NCI-H1436 treated with DMSO at 0.1 percent for 48 hours (cell line): ENCODE results near the gene PRMT3.
"Not testable (repeated sequence)": the region's sequence is repeated elsewhere in the genome, so short reads cannot be mapped to it uniquely, and the experiment has no call there.

Experiments
- DNase-seq: peaks from one replicate; lab custom pipeline; 2025; lab: John Stamatoyannopoulos, UW

The PRMT3 gene

DNA sequence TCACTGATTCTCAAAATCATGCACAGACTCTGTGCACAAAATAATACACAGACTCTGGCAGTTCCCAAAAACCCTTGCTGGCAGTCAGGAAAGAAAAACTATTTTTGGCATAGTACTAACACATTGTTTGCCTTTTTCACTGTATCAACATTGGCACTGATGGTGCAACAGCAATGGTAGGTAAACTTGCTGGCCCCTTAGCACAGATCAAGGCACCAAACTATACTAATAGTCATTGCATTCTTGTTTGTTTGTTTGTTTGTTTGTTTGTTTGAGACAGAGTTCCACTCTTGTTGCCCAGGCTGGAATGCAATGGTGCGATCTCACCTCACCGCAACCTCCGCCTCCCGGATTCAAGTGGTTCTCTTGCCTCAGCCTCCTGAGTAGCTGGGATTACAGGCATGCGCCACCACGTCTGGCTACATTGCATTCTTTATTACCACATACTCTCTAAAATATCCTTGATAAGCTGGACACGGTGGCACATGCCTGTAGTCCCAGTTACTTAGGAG is 130.9 kb downstream of the PRMT3 start:
- no peak for DNase-seq

DNA sequence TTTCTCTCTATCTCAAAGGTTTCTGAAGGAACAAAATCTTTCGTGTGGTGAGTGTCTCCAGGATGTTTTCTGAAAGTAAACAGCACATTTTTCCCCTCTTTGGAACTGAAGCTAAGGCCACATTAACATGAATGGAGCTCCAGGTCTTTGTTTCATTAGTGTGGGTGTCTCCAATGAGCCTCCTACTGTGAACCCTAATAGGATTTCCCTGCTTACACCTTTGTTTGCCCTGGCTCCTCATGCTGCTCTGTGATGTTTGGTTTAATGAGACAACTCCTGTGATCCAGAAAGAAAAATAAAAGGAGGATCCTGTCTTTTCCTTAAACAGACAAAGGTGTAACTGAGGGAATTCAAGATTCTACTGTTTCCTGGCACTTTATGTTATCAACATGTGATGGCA is 135.0 kb downstream of the PRMT3 start:
- no peak for DNase-seq

DNA sequence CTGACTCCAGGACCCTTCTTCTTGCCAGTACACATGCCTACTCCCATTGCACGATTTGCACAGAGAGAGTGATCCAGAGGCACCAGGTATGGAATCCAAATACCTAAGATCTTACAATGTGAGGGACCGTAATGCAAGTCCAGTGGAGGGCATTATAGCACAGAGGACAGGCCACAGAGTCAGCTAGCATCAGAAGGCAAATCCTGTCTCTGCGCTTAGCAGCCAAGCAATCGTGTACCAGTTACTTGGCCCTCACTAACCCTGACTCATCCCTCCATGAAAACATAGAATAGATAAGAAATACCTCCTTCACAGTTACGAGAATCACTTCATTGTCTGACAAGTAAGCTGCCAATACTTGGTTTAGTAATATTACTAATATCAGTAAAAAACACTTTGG is 142.2 kb downstream of the PRMT3 start:
- DNase-seq, result no peak

DNA sequence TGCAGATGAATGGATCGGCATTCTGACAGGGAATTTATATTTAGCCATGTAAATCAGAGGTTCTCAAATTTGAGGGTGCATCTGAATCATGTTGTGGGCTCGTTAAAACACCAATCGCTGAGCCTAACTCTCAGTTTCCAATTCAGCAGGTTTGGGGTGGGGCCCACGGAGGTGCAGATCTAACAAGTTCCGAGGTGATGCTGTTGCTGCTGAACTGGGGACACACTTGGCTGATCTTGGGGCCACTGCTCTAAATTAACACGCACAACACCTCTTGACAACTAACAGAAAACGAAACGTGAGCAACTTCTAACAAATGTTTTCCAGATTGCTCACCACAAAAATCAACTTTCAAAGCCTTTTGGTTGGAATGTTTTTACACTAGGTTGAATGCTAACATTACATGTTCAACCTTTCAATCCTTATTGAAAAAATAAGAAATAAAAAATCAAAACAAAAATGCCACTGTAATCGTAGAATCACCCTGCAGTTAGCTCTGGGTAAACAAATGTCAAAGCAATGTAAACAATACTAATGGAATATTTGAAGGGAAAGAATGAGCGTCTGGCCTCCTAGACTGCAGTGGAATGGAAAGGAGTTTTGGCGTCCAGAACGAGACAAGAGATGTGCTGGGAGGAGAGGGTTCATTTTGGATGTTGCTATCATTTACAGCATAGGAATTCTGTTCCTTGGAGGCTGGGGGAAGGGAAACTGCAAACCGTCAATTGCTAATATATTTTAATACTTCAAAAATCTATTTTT is 143.6 kb downstream of the PRMT3 start:
- DNase-seq, result no peak

DNA sequence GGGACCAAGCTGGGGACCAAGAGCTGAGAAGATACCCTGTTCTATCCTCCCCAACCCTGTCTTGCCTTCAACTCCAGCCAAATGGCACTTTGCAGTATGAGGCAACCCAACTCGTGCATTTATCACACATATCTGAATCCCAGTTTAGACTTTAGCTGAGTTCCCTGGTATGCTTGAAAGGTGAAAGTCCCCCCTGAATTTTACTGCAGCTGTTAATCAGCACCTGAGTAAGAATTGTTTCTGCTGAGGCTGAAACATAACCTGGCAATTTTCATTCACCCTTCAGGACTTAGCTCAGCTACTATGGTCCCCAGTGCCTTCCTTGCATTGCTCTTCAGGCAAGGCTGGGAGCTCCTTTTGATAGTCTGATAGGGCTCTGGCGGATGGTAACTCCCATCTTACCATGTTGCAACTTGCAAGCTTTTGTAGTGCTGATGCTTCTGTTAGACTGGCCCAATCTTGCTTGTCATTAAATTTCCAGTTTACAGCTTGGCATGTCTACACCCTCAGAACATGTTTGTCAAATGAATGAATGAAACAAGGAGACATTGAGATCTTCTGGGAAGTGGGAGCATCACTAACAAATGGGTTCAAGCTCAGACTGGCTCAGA is 147.9 kb downstream of the PRMT3 start:
- DNase-seq, result no peak

DNA sequence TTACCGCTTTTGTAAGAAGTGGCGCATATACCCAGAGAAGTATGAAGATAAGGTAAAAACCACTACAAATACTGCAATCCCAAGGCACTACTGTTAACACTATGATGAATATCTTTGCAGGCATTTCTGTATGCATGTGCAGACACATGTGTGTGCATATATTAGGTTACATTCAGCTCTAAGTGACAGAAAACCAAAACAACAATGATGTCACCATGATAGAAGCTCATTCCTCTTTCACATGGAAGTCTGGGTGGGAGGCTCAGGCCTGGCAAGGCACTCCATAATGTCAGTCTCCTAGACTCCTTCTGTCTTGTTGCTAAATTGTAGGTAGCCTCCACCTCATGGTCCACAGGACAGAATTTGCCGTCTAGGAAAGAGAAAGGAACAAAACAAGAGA is 148.8 kb downstream of the PRMT3 start:
- no peak for DNase-seq

DNA sequence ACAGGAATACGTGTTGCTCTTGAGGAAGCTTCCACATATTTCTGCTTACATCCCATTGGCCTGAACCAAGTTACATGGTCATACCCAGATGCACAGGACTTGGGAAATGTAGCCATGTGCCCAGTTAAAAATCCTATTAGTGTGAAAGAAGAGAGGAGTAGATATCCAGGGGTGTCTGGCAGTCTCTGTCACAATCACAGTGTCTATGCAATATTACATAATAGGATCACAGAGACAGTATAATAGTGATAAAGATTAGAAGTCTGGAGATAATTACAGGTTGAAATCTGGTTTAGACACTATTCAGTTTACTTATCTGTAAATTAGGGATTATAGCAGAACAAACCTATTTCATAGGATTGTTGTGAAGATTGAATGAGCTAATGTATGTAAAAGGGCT is 149.3 kb downstream of the PRMT3 start:
- DNase-seq, result no peak

DNA sequence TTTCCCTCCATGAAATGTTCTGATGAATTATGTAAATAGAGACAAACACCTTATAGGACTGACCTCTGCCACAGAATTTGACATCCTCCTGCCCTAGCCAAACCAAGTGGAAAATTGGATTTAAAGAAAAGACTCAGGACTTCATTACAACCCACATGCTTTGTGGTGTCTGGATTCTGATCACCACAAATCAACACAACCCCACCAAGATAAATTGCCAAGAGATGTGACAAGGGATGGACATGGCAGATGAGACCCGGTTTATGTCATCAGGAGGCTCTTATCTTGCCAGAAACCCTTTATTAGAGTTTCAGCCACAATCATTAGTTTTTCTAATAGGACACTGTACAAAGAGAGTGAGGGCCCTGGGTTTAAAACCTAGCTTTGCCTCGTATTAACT is 154.0 kb downstream of the PRMT3 start:
- DNase-seq, result no peak

DNA sequence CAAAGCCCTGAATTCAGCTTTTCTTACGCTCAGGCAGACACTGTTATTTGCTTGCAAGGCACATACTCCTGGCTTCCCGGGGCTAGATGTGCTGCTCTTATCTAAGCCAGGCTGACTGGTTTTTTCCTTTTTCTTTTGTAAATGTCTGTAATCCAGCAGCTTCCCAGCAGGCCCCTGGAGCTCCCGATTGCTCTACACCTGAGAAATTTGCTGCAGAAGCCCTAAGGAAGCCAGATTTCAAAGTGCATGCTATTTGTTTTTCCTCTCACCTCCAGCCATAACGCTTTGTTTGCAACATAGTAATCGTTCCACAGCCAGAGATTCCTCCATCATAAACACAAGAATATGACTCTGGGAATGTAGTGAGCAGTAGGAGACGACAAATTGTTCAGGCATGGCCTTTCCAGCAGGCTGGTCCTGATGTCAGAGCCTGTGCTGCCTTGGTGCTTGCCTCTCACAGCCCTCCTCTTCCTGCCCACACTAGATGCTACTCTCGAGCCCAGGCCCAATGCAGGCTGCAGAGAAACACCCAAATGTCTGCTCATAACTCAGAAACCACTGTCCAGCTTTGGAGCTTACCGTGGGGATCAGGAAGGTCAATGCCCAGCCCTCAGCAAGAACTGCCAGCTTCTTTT is 157.2 kb downstream of the PRMT3 start:
- DNase-seq, result no peak

DNA sequence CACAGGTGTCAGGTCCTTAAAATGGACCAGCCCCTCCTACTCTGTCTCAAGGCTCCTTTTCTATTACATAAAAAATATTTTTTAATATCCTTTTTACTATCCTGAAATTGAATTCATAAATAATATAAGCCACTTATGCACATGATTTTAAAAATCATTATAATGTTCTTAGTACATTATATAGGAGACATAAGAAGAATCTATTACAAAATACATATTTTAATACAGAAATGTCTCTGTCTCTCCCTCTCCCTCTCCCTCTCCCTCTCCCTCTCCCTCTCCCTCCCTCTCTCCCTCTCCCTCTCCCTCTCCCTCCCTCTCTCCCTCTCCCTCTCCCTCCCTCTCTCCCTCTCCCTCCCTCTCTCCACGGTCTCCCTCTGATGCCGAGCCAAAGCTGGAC is 159.9 kb downstream of the PRMT3 start:
- no peak for DNase-seq

DNA sequence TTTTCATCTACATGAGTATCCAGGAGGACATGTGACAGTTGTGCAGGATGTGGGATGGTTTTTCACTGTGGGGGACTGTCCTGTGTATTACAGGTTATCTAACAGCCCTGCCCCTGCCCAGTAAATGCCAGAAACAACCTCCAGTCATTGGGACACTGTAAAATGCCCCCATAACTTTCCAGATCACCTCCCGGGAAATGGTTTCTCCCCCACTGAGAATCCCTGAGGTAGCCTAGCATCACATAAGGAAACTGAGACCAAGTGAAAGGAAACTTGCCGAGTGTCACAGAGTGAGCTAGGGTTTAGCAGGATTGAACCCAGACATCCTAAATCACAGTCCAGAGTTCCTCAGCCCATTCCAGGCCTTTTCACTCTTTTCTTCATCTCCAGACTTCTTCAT is 163.6 kb downstream of the PRMT3 start:
- no peak for DNase-seq

DNA sequence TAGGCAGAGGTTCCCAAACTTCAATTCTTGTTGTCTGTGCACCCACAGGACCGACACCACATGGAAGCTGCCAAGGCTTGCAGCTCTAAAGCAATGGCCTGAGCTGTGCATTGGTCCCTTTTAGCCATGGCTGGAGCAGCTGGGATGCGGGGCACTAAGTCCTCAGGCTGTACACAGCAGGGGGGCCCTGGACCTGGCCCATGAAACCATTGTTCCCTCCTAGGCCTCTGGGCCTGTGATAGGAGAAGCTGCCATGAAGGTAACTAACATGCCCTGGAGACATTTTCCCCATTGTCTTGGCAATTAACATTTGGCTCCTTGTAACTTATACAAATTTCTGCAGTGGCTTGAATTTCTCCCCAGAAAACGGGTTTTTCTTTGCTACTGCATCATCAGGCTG is 168.3 kb downstream of the PRMT3 start:
- DNase-seq, result no peak

DNA sequence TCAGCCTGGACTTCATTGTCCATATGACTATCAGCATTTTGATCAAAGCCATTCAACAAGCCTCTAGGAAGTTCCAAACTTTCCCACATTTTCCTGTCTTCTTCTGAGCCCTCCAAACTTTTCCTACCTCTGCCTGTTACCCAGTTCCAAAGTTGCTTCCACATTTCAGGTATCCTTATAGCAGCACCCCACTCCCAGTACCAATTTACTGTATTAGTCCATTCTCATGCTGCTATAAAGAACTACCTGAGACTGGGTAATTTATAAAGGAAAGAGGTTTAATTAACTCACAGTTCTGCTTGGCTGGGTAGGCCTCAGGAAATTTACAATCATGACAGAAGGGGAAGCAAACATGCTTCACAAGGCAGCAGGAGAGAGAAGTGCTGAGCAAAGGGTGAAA is 168.9 kb downstream of the PRMT3 start:
- DNase-seq, result not testable (repeated sequence)

DNA sequence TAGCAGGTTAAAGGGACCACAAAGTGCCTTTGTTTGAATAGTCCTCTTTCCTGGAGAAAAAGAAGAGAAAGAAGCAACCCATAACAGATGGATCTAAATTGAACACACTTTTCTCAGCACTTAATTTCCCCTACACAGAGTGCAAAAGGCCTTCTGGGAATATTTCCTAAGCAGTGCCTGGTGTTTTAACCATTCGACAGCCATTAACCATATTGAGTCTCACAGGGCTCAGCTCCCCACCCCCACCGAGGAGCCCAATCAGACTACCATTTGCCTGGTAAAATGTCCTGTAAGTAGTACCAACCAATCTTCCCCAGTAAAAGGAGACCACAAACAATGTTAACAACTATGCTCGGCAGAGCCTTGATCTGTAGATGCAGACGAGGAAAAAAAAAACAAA is 171.2 kb downstream of the PRMT3 start:
- no peak for DNase-seq
